ENCODE measurements around the gene ABTB1.

The ABTB1 gene

DNA sequence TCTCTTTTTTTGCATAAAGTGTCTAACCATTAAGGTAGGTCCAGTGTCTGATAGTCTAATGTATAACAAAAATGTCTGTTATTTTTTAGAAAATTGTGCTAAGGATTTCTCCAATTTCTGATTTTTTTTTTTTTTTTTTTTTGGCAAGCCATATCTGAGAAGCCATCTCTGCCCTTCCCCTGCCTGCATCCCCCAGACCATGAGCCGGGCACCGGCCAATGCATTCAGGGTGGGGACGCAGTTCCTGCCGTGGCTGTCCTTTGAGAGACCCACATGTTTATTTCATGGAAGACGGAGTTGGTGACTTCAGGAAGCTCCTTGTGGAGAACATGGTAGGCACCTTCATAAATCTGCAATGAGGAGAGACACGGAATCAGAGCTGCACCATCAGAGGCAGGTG, 19.2 kb downstream of the ABTB1 start:
- Histone ChIP-seq H3K36me3 (ENCODE audit: control insufficient read depth, low read depth, low read length) (no peaks in the 10 kb centered on the region), H3K27ac (ENCODE audit: low read length) (no peak overlapping the region), H3K9ac (ENCODE audit: low read length) (no peak overlapping the region), H3K4me3 (ENCODE audit: low read length) (no peak overlapping the region), H3K27me3 (ENCODE audit: control insufficient read depth, insufficient read depth, low read length) (no peaks in the 10 kb centered on the region), H3K4me1 (ENCODE audit: control insufficient read depth, low read depth, low read length) (peaks cover 17% of the 10 kb centered on the region), H3K9me3 (ENCODE audit: control insufficient read depth, low read depth, low read length) (no peaks in the 10 kb centered on the region)

DNA sequence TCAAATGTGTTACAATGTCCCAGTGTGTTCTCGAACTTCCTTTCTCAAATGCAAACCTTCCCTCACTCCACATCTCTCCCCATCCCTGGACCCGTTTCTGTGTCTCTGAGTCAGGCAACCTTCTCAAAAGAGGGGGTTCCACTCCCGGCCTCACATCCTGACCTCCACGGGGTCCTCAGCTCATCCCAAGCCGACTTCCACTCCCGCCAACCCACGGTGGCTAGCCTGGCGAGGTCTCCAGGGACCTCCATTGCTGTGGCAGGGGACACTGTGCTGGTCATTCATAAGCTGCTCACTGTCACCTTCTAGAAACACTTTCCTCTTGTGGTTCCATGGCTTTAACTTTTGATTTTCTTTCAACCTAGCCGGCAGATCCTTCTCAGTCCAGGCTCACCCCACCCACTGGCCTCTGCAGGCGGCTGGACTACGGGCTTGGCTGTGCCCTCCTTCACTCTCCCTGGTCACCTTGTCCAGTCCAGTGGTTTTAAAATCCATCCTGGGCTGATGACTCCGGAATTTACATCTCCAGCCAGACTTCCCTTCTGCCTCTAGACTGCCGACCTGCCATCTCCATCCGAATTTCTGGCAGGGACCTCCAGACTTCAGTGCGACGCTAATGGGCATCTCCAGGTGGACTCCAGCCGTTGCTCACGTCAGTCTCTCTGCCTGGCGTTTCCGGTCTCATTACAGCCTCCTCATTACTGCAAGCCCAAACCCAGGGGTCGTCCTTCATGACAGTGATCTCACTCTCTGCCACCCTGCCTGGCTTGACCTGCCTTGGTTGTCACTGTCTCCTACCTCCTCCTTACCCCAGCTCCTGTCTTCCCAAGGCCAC, 20.0 kb downstream of the ABTB1 start:
- H3K27ac ChIP-seq (ENCODE audit: low read length), result no peak overlapping the region
- no peak overlapping the region for H3K9ac ChIP-seq (ENCODE audit: low read length)
- H3K9me3 ChIP-seq (ENCODE audit: control insufficient read depth, low read depth, low read length), result no peaks in the 10 kb centered on the region
- H3K27me3 ChIP-seq (ENCODE audit: control insufficient read depth, insufficient read depth, low read length), result no peaks in the 10 kb centered on the region
- H3K36me3 ChIP-seq (ENCODE audit: control insufficient read depth, low read depth, low read length), result no peaks in the 10 kb centered on the region
- no peak overlapping the region for H3K4me3 ChIP-seq (ENCODE audit: low read length)
- H3K4me1 ChIP-seq (ENCODE audit: control insufficient read depth, low read depth, low read length), result peaks cover 17% of the 10 kb centered on the region

DNA sequence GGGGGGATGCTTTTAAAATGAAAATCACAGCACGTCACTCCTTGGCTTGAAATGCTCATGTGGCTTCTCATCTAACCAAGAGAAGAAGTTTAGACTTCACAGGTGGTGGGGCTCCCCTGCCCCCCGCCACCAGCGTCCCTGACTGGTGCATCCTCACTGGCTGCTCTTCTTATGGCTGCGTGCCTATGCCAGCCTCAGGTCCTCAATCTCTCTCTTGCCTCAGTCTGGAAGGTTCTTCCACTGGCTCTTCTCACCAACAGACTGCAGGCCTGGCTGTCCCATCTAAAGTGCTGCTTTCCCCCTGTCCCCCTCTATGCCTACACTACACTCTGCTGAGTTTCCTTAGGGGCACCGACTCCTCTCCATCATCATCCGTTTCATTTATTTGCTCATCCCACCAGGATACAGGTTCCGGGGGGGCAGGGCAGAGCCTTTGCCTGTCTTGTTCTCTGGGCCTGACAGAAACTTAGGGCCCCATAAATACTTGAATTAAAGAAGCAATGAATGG, 20.6 kb downstream of the ABTB1 start:
- no peaks in the 10 kb centered on the region for H3K27me3 ChIP-seq (ENCODE audit: control insufficient read depth, insufficient read depth, low read length)
- H3K9me3 ChIP-seq (ENCODE audit: control insufficient read depth, low read depth, low read length), result no peaks in the 10 kb centered on the region
- no peak overlapping the region for H3K4me3 ChIP-seq (ENCODE audit: low read length)
- H3K4me1 ChIP-seq (ENCODE audit: control insufficient read depth, low read depth, low read length), result peaks cover 17% of the 10 kb centered on the region
- H3K9ac ChIP-seq (ENCODE audit: low read length), result no peak overlapping the region
- no peak overlapping the region for H3K27ac ChIP-seq (ENCODE audit: low read length)
- H3K36me3 ChIP-seq (ENCODE audit: control insufficient read depth, low read depth, low read length), result no peaks in the 10 kb centered on the region

DNA sequence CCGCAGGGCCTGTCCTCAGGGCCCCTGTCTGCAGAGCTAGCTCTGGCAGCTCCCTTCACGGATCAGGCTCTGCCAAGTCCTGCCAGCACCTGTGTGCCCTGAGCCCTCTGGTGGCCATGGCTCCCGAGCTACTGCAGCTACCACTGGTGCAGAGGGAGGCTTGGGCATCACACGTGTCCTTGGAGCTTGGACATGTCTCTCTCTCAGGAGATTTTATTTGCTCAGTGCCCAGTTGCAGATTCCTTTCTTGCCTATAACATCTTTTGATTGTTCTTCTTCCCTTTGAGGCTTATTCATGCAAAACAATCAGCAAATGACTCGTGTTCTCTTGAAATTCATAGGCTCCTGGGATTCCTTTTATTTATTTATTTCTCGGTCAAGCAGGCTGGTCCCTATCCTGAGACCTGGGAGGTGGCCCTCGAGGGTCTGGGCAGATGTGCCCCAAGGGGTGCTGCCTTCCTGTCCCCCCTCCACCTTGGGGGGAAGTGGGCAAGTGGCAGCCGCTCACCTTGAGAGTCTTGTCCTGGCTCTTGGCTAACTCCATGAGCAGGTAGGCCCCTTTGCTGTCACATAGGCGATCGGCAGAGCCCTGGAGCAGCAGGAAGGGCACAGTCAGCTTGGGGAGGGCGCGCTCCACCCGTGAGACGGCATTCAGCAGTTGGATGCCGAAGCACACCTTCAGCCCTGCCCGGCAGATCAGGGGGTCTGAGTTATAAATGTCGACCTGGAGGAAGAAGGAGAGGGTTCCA, 21.9 kb downstream of the ABTB1 start:
- no peak overlapping the region for H3K9ac ChIP-seq (ENCODE audit: low read length)
- no peaks in the 10 kb centered on the region for H3K9me3 ChIP-seq (ENCODE audit: control insufficient read depth, low read depth, low read length)
- H3K4me1 ChIP-seq (ENCODE audit: control insufficient read depth, low read depth, low read length), result peaks cover 10% of the 10 kb centered on the region
- no peak overlapping the region for H3K27ac ChIP-seq (ENCODE audit: low read length)
- no peaks in the 10 kb centered on the region for H3K27me3 ChIP-seq (ENCODE audit: control insufficient read depth, insufficient read depth, low read length)
- H3K36me3 ChIP-seq (ENCODE audit: control insufficient read depth, low read depth, low read length), result no peaks in the 10 kb centered on the region
- no peak overlapping the region for H3K4me3 ChIP-seq (ENCODE audit: low read length)

DNA sequence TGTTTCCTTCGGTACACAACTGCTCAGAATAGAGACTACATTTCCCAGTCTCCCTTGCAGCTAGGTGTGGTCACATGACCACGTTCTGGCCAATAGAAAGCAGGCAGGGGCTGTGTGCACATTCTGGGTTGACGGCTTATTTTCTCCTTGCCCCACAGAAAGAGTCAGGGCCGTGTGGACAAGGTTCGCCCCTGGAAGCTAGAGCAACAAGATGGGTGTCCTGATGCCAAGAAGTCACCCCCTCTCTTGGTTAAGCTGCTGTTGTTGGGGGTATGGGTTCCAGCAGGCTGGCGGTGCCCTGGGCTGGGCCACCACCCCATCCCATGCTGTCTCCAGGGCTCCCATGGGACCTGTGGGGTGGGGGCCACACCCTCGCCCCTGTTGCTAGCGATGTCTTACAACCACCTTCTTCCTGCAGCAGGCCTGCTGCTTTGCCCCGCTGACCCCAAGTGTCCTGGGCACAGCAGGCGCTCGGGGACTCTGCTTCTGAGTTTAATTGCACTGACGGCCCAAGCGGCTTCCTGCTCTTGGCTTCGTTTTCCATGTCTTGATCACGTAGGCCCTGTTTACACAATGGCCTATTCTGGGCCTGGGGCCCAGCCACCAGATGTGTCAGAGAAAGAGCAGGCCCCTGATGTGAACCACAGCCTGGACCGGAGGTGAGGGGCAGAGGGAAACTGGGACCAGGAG, 24.9 kb downstream of the ABTB1 start:
- Histone ChIP-seq H3K36me3 (ENCODE audit: control insufficient read depth, low read depth, low read length) (no peaks in the 10 kb centered on the region), H3K4me3 (ENCODE audit: low read length) (no peak overlapping the region), H3K4me1 (ENCODE audit: control insufficient read depth, low read depth, low read length) (no peaks in the 10 kb centered on the region), H3K9me3 (ENCODE audit: control insufficient read depth, low read depth, low read length) (no peaks in the 10 kb centered on the region), H3K27me3 (ENCODE audit: control insufficient read depth, insufficient read depth, low read length) (no peaks in the 10 kb centered on the region), H3K9ac (ENCODE audit: low read length) (no peak overlapping the region), H3K27ac (ENCODE audit: low read length) (no peak overlapping the region)

DNA sequence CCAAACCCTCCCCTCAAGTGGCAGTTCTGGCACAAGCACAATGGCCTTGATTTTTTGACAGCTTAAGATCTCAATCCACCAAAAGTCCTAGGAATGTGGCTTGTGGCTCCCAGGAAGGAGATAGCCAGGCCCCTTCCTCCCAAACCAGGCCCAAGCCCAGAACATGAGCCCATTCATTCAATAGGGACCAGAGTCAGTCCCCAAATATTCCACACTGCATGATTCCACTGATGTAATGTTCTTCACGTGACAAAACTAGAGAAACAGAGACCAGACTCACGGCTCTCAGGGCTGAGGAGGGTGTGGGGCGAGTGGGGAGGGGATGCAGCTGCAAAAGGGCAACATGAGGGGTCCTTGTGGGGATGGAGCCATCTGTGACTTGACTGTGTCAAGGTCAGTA, 25.5 kb downstream of the ABTB1 start:
- Histone ChIP-seq H3K9ac (ENCODE audit: low read length) (no peak overlapping the region), H3K27ac (ENCODE audit: low read length) (no peak overlapping the region), H3K4me1 (ENCODE audit: control insufficient read depth, low read depth, low read length) (no peaks in the 10 kb centered on the region)

DNA sequence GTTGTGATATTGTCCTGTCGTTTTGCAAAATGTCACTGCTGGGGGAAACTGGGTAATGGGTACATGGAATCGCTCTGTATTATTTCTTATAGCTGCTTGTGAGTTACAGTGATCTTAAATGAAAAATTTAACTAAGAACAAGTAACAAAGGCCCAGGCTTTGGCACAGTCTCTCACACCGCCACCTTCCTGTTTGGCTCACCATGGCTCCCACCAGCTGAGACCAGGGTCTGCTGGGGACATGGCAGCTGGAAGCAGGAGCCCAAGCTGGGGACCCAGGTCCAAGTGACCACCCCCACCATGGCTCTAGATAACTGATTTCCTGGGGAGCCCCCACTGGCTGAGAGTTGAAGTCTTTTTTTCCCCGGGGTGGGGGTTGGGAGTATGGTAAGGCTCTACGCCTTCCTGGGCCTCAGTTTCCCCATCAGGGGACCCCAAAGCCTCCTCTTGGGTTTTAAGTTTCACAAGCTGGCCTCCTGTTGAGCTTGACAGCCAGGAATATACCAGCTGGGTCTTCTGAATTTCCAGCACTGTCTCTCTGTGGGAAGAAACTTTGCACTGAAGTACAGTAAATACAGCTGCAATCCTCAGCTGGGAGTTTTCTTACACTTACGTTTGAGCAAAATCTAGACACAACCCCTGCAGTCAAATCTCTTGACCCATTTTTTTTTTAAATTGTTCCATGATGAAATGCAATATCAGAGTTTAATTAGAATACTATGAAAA, 26.1 kb downstream of the ABTB1 start:
- no peak overlapping the region for H3K27ac ChIP-seq (ENCODE audit: low read length)

More for the DNA sequence above, 25.5 kb downstream of the ABTB1 start:
- H3K9me3 ChIP-seq (ENCODE audit: control insufficient read depth, low read depth, low read length), result no peaks in the 10 kb centered on the region
- H3K4me3 ChIP-seq (ENCODE audit: low read length), result no peak overlapping the region
- H3K36me3 ChIP-seq (ENCODE audit: control insufficient read depth, low read depth, low read length), result no peaks in the 10 kb centered on the region
- no peaks in the 10 kb centered on the region for H3K27me3 ChIP-seq (ENCODE audit: control insufficient read depth, insufficient read depth, low read length)

DNA sequence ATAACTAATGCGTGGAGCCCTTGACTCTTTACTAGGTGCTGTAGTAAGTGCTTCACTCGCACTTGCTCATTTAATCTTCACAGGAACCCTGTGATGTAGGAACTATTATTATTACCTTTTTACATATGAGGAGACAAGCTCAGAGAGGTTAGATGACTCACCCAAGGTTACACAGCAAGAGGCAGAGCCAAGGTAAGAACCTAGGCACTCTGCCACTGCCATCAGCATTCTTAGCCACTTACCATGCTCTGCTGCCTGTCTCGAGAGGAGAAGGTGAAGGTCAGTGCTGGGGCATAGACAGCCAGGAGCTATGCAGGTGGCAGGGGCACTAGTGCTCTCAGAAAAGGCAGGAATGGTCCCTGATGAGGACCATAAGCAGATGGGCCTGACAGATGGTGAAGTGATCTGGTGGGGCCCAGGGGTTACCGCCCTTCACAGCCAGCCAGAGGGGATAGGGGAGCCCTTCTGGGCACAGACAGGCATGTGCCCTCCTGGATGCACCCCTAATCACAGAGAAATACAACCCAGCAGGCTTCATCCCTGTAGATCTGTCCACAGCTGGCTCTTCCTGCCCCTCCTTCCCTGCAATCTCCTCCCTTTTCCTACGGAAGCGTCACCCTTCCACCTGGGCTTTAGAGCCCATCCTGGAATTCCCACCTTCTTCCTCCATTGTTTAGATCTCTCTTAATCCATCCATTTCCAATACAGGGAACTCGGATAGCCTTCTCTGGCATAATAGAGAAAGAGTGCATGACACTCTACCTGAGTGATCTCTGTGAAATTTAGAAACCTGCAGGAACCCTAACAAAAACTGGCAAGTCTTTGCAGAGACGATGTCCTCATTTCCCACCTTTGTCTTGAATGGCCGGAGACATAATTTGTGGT, 26.9 kb downstream of the ABTB1 start:
- Histone ChIP-seq H3K4me3 (ENCODE audit: low read length) (no peak overlapping the region), H3K9ac (ENCODE audit: low read length) (no peak overlapping the region), H3K9me3 (ENCODE audit: control insufficient read depth, low read depth, low read length) (no peaks in the 10 kb centered on the region), H3K36me3 (ENCODE audit: control insufficient read depth, low read depth, low read length) (no peaks in the 10 kb centered on the region), H3K4me1 (ENCODE audit: control insufficient read depth, low read depth, low read length) (no peaks in the 10 kb centered on the region), H3K27ac (ENCODE audit: low read length) (no peak overlapping the region), H3K27me3 (ENCODE audit: control insufficient read depth, insufficient read depth, low read length) (no peaks in the 10 kb centered on the region)

More for the DNA sequence above, 26.1 kb downstream of the ABTB1 start:
- Histone ChIP-seq H3K4me3 (ENCODE audit: low read length) (no peak overlapping the region), H3K9ac (ENCODE audit: low read length) (no peak overlapping the region), H3K4me1 (ENCODE audit: control insufficient read depth, low read depth, low read length) (no peaks in the 10 kb centered on the region), H3K36me3 (ENCODE audit: control insufficient read depth, low read depth, low read length) (no peaks in the 10 kb centered on the region), H3K27me3 (ENCODE audit: control insufficient read depth, insufficient read depth, low read length) (no peaks in the 10 kb centered on the region), H3K9me3 (ENCODE audit: control insufficient read depth, low read depth, low read length) (no peaks in the 10 kb centered on the region)

DNA sequence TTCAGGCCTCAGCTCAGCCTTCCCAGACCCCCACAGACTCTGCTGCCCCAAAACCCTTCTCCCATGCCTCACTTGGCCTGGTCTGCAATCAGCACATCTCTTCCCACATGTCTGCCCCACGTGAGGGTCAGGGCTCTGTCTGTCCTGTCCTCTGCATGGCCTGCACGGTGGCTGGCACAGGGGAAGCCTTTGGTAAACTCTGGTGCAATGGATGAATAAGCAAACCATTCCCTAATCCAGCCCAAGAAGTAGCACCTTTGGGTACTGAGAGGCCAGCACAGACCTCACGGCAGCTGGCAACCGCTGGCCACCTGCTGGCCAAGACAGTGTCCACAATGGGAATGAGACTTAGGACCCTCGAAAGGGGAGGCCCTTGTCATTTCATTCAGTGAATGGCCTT, 27.7 kb downstream of the ABTB1 start:
- H3K27me3 ChIP-seq (ENCODE audit: control insufficient read depth, insufficient read depth, low read length), result no peaks in the 10 kb centered on the region
- no peak overlapping the region for H3K9ac ChIP-seq (ENCODE audit: low read length)
- H3K36me3 ChIP-seq (ENCODE audit: control insufficient read depth, low read depth, low read length), result no peaks in the 10 kb centered on the region
- no peaks in the 10 kb centered on the region for H3K4me1 ChIP-seq (ENCODE audit: control insufficient read depth, low read depth, low read length)
- H3K27ac ChIP-seq (ENCODE audit: low read length), result no peak overlapping the region
- no peaks in the 10 kb centered on the region for H3K9me3 ChIP-seq (ENCODE audit: control insufficient read depth, low read depth, low read length)
- no peak overlapping the region for H3K4me3 ChIP-seq (ENCODE audit: low read length)

DNA sequence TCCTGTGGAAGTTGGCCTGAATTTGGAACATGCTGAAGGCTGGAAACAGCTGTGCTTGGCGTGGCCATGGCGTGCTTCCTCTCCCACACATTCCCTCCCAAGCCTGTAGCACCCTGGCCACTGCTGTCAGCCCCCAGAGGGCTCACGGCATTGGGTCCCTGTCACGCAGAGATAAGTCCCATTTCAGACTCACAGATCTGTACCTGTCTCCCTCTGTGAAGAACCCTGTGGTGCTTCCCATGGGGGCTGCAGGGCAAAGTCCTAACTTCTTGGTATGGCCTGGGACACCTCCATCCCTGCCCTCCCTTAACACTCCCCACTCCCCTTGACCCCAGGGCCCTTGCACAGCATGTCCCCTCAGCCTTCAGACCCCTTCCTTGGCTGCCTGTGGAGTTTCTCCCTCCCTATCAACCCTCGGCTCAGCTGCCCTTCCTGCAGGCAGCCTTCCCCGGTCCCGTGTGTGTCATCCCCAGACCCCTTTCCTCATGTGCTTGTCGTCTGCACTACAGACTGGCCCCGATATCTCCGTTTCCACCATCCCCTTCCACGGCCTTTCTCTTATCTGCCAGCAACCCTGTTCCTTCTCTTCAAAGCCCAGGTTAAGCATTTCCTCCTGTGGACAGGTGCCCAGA, 28.6 kb downstream of the ABTB1 start:
- no peak overlapping the region for H3K9ac ChIP-seq (ENCODE audit: low read length)
- no peaks in the 10 kb centered on the region for H3K27me3 ChIP-seq (ENCODE audit: control insufficient read depth, insufficient read depth, low read length)
- H3K36me3 ChIP-seq (ENCODE audit: control insufficient read depth, low read depth, low read length), result no peaks in the 10 kb centered on the region
- no peak overlapping the region for H3K27ac ChIP-seq (ENCODE audit: low read length)
- H3K9me3 ChIP-seq (ENCODE audit: control insufficient read depth, low read depth, low read length), result no peaks in the 10 kb centered on the region
- no peak overlapping the region for H3K4me3 ChIP-seq (ENCODE audit: low read length)
- H3K4me1 ChIP-seq (ENCODE audit: control insufficient read depth, low read depth, low read length), result no peaks in the 10 kb centered on the region
